ENCODE data around the gene IMPDH1. TPM values are rescaled to one million over a fixed set of nuclear protein-coding genes. Genes with fewer than 3 reads are reported as not detected.

IMPDH1 gene
- total and polyA plus RNA-seq, 10 of the 15 experiments (the other 5 are each of a cell fraction or from before 2014, with no cell fraction given), result 0.50 to 61.3 (median 41.8) TPM

DNA sequence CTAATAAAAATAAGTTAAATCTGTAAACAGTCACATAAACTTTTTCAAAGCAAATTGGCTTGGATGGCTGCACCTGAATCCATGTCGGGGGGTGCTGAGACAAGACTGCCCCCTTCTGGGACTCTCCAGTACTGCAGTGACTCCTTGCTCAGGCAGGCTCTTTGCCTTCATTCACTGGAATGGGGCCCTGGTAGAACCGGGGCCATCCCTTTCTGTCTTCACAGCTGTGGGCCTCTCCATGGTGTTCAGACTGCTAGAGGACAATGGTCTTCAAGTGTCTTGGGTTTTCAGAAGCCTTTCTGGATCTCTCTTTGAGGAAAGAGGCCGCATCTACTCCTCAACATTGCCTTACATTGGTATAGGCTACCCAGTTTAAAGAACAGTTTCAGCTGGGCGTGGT is 16.1 kb upstream of the IMPDH1 start (continued):
- no peak for TF ChIP-seq BRCA1 (IDR thresholded peaks at IDR 0.05; ENCODE audit: low read depth, low read length)
- no peak for TF ChIP-seq ZNF217 (IDR thresholded peaks at IDR 0.05)
- TF ChIP-seq MTA3 (IDR thresholded peaks at IDR 0.05; ENCODE audit: borderline replicate concordance, low read length), result no peak
- TF ChIP-seq ETV6 (conservative IDR thresholded peaks at IDR 0.05 in 1 of 2, IDR thresholded peaks at IDR 0.05 in 1 of 2; ENCODE audit: borderline replicate concordance in 1 of 2, low read depth in 1 of 2), result no peak
- peak; percentile 74 for TF ChIP-seq RAD21 (IDR thresholded peaks at IDR 0.05; ENCODE audit: insufficient read depth, low read depth, low read length)
- no peak for TF ChIP-seq ZNF207 (IDR thresholded peaks at IDR 0.05; ENCODE audit: borderline replicate concordance)
- TF ChIP-seq, protein P1, sequence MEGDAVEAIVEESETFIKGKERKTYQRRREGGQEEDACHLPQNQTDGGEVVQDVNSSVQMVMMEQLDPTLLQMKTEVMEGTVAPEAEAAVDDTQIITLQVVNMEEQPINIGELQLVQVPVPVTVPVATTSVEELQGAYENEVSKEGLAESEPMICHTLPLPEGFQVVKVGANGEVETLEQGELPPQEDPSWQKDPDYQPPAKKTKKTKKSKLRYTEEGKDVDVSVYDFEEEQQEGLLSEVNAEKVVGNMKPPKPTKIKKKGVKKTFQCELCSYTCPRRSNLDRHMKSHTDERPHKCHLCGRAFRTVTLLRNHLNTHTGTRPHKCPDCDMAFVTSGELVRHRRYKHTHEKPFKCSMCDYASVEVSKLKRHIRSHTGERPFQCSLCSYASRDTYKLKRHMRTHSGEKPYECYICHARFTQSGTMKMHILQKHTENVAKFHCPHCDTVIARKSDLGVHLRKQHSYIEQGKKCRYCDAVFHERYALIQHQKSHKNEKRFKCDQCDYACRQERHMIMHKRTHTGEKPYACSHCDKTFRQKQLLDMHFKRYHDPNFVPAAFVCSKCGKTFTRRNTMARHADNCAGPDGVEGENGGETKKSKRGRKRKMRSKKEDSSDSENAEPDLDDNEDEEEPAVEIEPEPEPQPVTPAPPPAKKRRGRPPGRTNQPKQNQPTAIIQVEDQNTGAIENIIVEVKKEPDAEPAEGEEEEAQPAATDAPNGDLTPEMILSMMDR (IDR thresholded peaks at IDR 0.05 in 2 of 3, conservative IDR thresholded peaks at IDR 0.05 in 1 of 3; ENCODE audit: control insufficient read depth in 2 of 3, extremely low read depth in 1 of 3, insufficient read depth in 1 of 3, low read depth in 3 of 3, low read length in 3 of 3), result peak; percentile 79 to 92 (median 92)
- TF ChIP-seq CHD1 (IDR thresholded peaks at IDR 0.05; ENCODE audit: low read depth, low read length), result no peak
- TF ChIP-seq SIX5 (IDR thresholded peaks at IDR 0.05; ENCODE audit: low read depth, low read length, severe bottlenecking), result no peak
- no peak for TF ChIP-seq KLF5 (IDR thresholded peaks at IDR 0.05; ENCODE audit: partially characterized antibody)
- no peak for TF ChIP-seq EP300 (IDR thresholded peaks at IDR 0.05; ENCODE audit: borderline replicate concordance in 1 of 2, control insufficient read depth in 1 of 2, low read depth in 2 of 2, low read length in 2 of 2)
- no peak for TF ChIP-seq PRDM15 (CRISPR knock-in tag; IDR thresholded peaks at IDR 0.05)
- no peak for TF ChIP-seq ZNF384 (IDR thresholded peaks at IDR 0.05; ENCODE audit: borderline replicate concordance, low read depth, low read length)
- no peak for TF ChIP-seq ZBTB33 (IDR thresholded peaks at IDR 0.05)

Measured in GM12878 (cell line).